IMR-90 (cell line): Measurements from ENCODE around the gene USPL1. TPM values are rescaled to one million over a fixed set of nuclear protein-coding genes. Genes with fewer than 3 reads are reported as not detected.

Experiments
- ATAC-seq: fragments of 200-7000 bp; cut with Tn5 transposase; 2 replicates; pipeline ENCODE4 v1.9.1; 2020; ENCODE audit warnings: low read depth, mild to moderate bottlenecking, moderate library complexity
- BruUV-seq: library from RNA; stranded (reverse); fragments of 400-500 nt; replicated peaks from 2 replicates; lab custom pipeline; 2021; lab: Mats Ljungman, UMichigan
- CTCF ChIA-PET: fragments of 300-600 bp; formaldehyde crosslinking; extraction: SDS; loops from one replicate; lab custom pipeline; 2021; ENCODE audit warnings: antibody characterized with exemption; lab: Yijun Ruan, JAX
- POLR2A ChIA-PET: fragments of 300-600 bp; sonication (Branson Sonifier 250); formaldehyde crosslinking; loops from one replicate; lab custom pipeline; 2022; ENCODE audit warnings: antibody characterized with exemption; ENCODE audit not compliant: unreplicated experiment; lab: Charles Lee
- DNase-seq: peaks from one replicate; pipeline ENCODE4 v3.0.0; 2013
- H2AFZ ChIP-seq: replicated peaks from 2 replicates; pipeline ENCODE3; 2013; ENCODE audit warnings: low read length, mild to moderate bottlenecking; ENCODE audit not compliant: poor library complexity
- H2AK5ac ChIP-seq: 2 replicates; pipeline ENCODE4 v1.6.1; 2013; ENCODE audit warnings: low read depth, low read length, inconsistent platforms
- H2AK9ac ChIP-seq: replicated peaks from 2 replicates; pipeline ENCODE3; 2013; ENCODE audit warnings: mild to moderate bottlenecking, low read depth, low read length, moderate library complexity; ENCODE audit not compliant: poor library complexity
- H2BK120ac ChIP-seq: 2 replicates; pipeline ENCODE4 v1.6.1; 2013; ENCODE audit warnings: low read depth, low read length, inconsistent platforms
- H2BK15ac ChIP-seq: 3 replicates; pipeline ENCODE4 v1.6.1; 2013; ENCODE audit warnings: low read depth, low read length, inconsistent platforms
- H2BK20ac ChIP-seq: 2 replicates; pipeline ENCODE4 v1.6.1; 2013; ENCODE audit warnings: low read depth, mild to moderate bottlenecking, inconsistent platforms, low read length, moderate library complexity
- H2BK5ac ChIP-seq: 2 replicates; pipeline ENCODE4 v1.6.1; 2013; ENCODE audit warnings: mild to moderate bottlenecking, low read depth, low read length, inconsistent platforms; ENCODE audit not compliant: poor library complexity, severe bottlenecking
- H3K14ac ChIP-seq: replicated peaks from 2 replicates; pipeline ENCODE4 v1.6.1; 2013; ENCODE audit warnings: low read depth, low read length, inconsistent platforms
- H3K18ac ChIP-seq: 2 replicates; pipeline ENCODE4 v1.6.1; 2013; ENCODE audit warnings: low read depth, low read length, control low read depth
- H3K23ac ChIP-seq: 2 replicates; pipeline ENCODE4 v1.6.1; 2013; ENCODE audit warnings: low read depth, low read length, inconsistent platforms
- H3K27ac ChIP-seq: 2 replicates; pipeline ENCODE4 v1.5.1; 2013; ENCODE audit warnings: mild to moderate bottlenecking, control low read depth, low read length; ENCODE audit not compliant: insufficient read depth
- H3K27me3 ChIP-seq: 2 replicates; pipeline ENCODE4 v1.6.1; 2013; ENCODE audit warnings: low read length; ENCODE audit not compliant: control insufficient read depth, insufficient read depth
- H3K36me3 ChIP-seq: 2 replicates; pipeline ENCODE4 v1.6.1; 2013; ENCODE audit warnings: low read length, mixed read lengths; ENCODE audit not compliant: control insufficient read depth, insufficient read depth
- H3K4ac ChIP-seq: 2 replicates; pipeline ENCODE4 v1.6.1; 2013; ENCODE audit warnings: low read depth, low read length, inconsistent platforms
- H3K4me1 ChIP-seq: 2 replicates; pipeline ENCODE4 v1.6.1; 2013; ENCODE audit warnings: low read length, mixed read lengths; ENCODE audit not compliant: control insufficient read depth, insufficient read depth
- H3K4me2 ChIP-seq: 2 replicates; pipeline ENCODE4 v1.6.1; 2013; ENCODE audit warnings: low read depth, mild to moderate bottlenecking, control low read depth, low read length, moderate library complexity
- H3K4me3 ChIP-seq: 2 replicates; pipeline ENCODE4 v1.5.1; 2013; ENCODE audit warnings: low read depth, mild to moderate bottlenecking, control low read depth, low read length, moderate library complexity; ENCODE audit not compliant: insufficient read depth
- H3K56ac ChIP-seq: 2 replicates; pipeline ENCODE4 v1.6.1; 2013; ENCODE audit warnings: low read length, inconsistent platforms; ENCODE audit not compliant: insufficient read depth; ENCODE audit errors: extremely low read depth
- H3K79me1 ChIP-seq, 2 experiments: 2 replicates each; pipeline ENCODE4 v1.6.1; 2013; ENCODE audit warnings: low read length in 2 of 2, inconsistent platforms in 1 of 2, low read depth in 1 of 2
- H3K9ac ChIP-seq: 2 replicates; pipeline ENCODE4 v1.6.1; 2013; ENCODE audit warnings: low read depth, low read length, control low read depth
- H3K9me1 ChIP-seq: 2 replicates; pipeline ENCODE4 v1.6.1; 2013; ENCODE audit warnings: low read length, inconsistent platforms; ENCODE audit not compliant: insufficient read depth
- H3K9me3 ChIP-seq: 2 replicates; pipeline ENCODE4 v1.6.1; 2013; ENCODE audit warnings: low read length; ENCODE audit not compliant: control insufficient read depth, insufficient read depth
- H4K20me1 ChIP-seq: 2 replicates; pipeline ENCODE4 v1.6.1; 2013; ENCODE audit warnings: low read length, inconsistent platforms; ENCODE audit not compliant: insufficient read depth
- H4K5ac ChIP-seq: 2 replicates; pipeline ENCODE4 v1.6.1; 2013; ENCODE audit warnings: mild to moderate bottlenecking, low read depth, low read length, control low read depth
- H4K8ac ChIP-seq, 2 experiments: 2 replicates each; pipeline ENCODE4 v1.6.1; 2013; ENCODE audit warnings: low read depth in 2 of 2, low read length in 2 of 2, control low read depth in 1 of 2, inconsistent platforms in 1 of 2
- H4K91ac ChIP-seq: 2 replicates; pipeline ENCODE4 v1.6.1; 2013; ENCODE audit warnings: low read depth, low read length, inconsistent platforms; ENCODE audit not compliant: insufficient read depth
- CHD1 ChIP-seq: IDR thresholded peaks from 2 replicates; pipeline ENCODE4 v1.6.1; 2012; ENCODE audit warnings: low read depth, low read length, improper control_type of control experiment
- FOS ChIP-seq: fragments of 150-350 bp; IDR thresholded peaks from 2 replicates; pipeline ENCODE4 v1.6.1; 2016; ENCODE audit warnings: low read depth, low read length
- SMC3 ChIP-seq: fragments of 150-350 bp; IDR thresholded peaks from 2 replicates; pipeline ENCODE4 v1.6.1; 2016; ENCODE audit warnings: low read depth, mild to moderate bottlenecking, antibody characterized with exemption, low read length, moderate library complexity
- dilution Hi-C: fragments of 300-500 bp; cut with HindIII; formaldehyde crosslinking; loops from one replicate; pipeline ENCODE4 v1.14.3; 2018; ENCODE audit warnings: low sequenced_read_pairs; ENCODE audit not compliant: unreplicated experiment
- in situ Hi-C: fragments of 300-500 bp; cut with MboI; formaldehyde crosslinking; loops from 3 replicates; pipeline ENCODE4 v1.14.3; 2019; ENCODE audit warnings: low sequenced_read_pairs, inconsistent platforms, mixed read lengths
- intact Hi-C: fragments of 100-400 bp; cut with micrococcal nuclease; formaldehyde crosslinking; loops from 2 replicates; pipeline ENCODE4 v1.10.0; 2022
- polyA plus RNA-seq, 3 experiments: library from polyadenylated mRNA; depleted of rRNA; stranded (reverse); fragments of >200 nt; gene quantifications; 2 replicates each; pipeline ENCODE4 v1.2.3, GENCODE V29; 2012; ENCODE audit warnings: low replicate concordance in 1 of 3
- total RNA-seq: library from RNA; depleted of rRNA; stranded (reverse); fragments of >200 nt; gene quantifications from 2 replicates; pipeline ENCODE4 v1.2.3, GENCODE V29; 2012
- TF ChIP-seq, protein P1 (sequence below): fragments of 150-350 bp; IDR thresholded peaks from 2 replicates; pipeline ENCODE4 v1.6.1; 2016; ENCODE audit warnings: low read depth, mild to moderate bottlenecking, low read length, moderate library complexity, borderline replicate concordance

Gene USPL1
- total and polyA plus RNA-seq, 2 of the 4 experiments (the other 2 are of a cell fraction), result 12.1 to 15.4 TPM

GRCh38 chr13:30610311-30610710 lies 7.4 kb upstream of the USPL1 start:
- Histone ChIP-seq H3K27ac (no peak overlapping the region), H3K18ac (no peak overlapping the region), H2BK20ac (no peak overlapping the region), H3K4me3 (no peak overlapping the region), H2BK15ac (no peak overlapping the region), H3K23ac (no peak overlapping the region), H3K9ac (no peak overlapping the region), H2BK120ac (no peak overlapping the region), H4K91ac (no peak overlapping the region), H3K14ac (no peak overlapping the region), H2BK5ac (no peak overlapping the region), H3K56ac (no peak overlapping the region), H3K4me1 (peaks cover 2% of the 10 kb centered on the region; the same call in 1 of the 2 replicates), H2AFZ (no peak overlapping the region), H4K5ac (no peak overlapping the region), H3K4me2 (no peak overlapping the region), H3K27me3 (no peaks in the 10 kb centered on the region), H4K8ac (no peak overlapping the region), H3K4ac (no peak overlapping the region), H3K36me3 (no peaks in the 10 kb centered on the region), H4K20me1 (no peaks in the 10 kb centered on the region), H3K9me1 (peaks cover 5% of the 10 kb centered on the region), H3K9me3 (no peaks in the 10 kb centered on the region), H2AK5ac (no peak overlapping the region), H2AK9ac (no peak overlapping the region), H3K79me1 (peaks cover 3 to 25% of the 10 kb centered on the region in 2 experiments; a peak in 2 of 4 replicates)
- POLR2A ChIA-PET, result no interaction called here
- in situ Hi-C loops, result loop anchor here (10.0 kb wide), 1 partner anchor 146 kb away; the partner anchor contains the start of gene HMGB1
- intact Hi-C loops, result loop anchor here (10.0 kb wide), 1 partner anchor 356 kb away; no protein-coding TSS in a partner anchor
- CTCF ChIA-PET, result interaction anchor here (1.3 kb wide), 1 partner anchor 183 kb away, joined by 3 read pairs; no protein-coding TSS in a partner anchor
- no peak for ATAC-seq
- no peak for DNase-seq
- TF ChIP-seq, protein P1, sequence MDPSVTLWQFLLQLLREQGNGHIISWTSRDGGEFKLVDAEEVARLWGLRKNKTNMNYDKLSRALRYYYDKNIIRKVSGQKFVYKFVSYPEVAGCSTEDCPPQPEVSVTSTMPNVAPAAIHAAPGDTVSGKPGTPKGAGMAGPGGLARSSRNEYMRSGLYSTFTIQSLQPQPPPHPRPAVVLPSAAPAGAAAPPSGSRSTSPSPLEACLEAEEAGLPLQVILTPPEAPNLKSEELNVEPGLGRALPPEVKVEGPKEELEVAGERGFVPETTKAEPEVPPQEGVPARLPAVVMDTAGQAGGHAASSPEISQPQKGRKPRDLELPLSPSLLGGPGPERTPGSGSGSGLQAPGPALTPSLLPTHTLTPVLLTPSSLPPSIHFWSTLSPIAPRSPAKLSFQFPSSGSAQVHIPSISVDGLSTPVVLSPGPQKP, result no peak
- TF ChIP-seq FOS (no peak), CHD1 (no peak), SMC3 (no peak)
- BruUV-seq, result no TSS peak
- dilution Hi-C loops, result no loop called here
